Measurements from ENCODE around the gene GP1BA.

GP1BA gene

DNA sequence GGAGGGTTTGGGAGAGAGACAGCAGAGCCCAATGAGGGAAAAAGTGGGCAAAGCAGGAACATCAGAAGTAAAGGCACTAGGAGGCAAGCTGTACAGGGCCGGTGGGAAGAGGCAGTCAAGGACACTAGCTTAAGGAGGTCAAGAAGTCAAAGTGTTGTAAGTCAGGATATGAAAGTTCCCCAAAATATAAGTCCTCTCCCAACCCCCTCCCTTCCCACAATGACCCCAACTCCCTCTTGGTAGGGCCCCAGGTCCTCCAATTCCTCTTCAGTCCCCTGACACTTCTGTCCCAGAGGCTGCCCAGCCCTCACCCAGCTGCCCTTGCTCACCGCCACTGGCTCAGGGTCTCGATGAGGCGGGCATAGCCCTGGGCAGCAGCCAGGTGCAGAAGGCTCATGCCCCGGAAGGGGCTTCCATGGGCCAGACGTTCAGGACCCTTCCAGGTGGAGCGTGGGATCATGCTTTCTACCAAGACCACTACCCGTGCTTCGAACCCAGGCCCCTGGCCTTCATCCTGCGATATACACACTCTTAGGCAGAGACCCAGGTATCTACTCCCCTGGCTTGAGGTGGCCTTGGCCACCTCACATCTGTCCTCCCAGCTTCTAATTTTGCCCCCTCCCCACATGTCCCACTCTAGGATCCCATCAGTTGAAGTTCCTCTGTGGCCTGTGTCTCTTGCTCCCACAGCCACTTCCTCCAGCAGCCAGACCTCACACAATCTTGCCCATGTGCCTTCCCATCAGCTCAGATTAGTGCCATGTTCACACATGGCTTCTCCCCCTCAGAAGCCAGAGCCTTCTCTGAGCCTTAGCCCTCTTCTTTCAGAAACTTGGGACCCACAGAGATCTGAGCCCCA lies 41.4 kb downstream of the GP1BA start:
- DNase-seq (ENCODE audit: low spot score) = no peak

DNA sequence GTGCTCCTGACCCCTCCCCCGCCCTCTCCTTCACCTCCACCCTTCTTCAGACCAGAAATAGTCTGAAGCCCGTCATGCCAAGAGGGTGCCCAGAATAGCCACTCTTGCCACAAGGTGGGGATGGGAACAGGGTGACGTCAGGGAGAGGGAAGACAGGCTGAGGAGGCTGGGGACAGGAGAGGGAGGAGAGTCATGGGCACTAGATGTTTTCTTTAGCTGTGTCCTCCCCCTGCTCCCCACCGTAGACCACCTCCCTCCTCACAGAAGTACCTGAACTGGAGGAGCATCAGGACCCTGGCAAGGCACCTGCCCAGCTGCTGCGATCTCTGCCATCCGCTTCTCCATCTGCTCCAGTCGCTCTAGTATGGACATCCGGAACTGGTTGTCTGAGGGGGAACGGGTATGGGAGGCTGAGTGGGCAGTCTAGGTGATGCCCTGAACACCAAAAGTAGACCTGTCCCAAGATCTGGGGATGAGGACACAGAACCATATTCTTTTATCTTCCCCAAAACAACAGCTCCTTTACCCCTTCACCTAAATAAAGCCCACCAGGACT lies 42.1 kb downstream of the GP1BA start:
- no peak for DNase-seq (ENCODE audit: low spot score)

DNA sequence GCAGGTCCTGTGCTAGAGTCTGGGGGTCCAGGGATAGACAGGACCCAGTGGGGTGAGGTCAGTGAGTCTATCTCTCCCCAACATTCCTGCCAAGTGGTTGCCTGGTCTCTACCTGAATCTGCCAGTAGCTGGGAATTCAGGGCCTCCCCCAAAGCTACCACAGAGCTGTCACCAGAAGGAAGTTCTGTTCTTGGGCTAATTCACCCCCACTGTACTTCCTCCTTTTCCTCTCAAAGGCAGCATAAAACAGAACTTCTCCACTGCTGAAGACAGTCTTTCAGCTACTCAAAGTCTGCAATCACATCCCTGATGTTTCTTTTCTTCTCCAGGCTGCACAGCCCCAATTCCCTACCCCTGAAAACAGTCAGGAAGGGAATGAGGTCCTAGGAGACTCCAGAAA lies 46.6 kb downstream of the GP1BA start:
- no peak for DNase-seq (ENCODE audit: low spot score)

DNA sequence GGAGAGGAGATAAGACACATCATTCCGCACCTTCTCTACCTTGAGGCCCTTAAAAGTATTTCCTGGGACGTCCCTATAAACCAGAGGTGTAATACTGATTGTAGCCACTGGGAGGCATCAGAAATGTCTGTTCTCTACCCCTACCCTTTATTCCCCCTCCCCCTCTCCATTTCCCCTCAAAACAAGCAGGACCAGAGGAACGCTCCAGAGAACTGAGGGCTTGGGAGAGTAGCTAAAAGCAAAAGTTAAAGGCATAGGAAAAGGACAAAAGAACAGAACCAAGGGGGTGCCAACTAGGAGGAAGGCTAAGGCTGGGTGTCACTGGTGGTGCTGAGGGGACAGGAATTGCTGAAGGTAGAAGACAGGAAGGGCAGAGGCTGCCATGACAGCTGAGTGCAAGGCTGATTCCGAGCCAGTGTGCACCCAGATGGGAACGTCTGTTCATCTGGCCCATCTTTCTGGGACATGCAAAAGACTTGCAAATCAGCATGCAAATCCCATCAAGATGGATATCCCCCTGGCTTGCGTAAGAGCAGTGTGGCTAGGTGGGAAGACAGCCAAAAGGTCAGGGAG lies 48.7 kb downstream of the GP1BA start:
- DNase-seq (ENCODE audit: low spot score) = peak; percentile 71

DNA sequence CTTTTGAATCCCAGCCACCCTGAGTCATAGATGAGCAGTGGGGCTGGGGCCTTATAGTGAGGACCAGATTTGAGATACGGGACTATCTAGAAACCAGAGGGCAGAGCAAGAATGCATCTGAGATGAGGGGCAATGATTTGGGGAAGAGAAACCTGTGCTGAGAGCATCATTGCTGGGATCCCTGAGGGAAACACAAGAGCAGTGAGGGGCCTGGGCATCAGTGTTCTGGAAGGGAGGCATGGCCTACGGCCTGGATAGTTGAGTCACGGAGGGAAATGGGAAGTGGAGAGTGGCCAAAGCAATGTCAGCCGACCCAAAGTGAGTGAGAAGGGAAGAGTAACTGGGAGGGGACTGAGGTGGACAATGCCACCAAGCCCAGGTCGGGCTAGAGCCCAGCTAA lies 50.2 kb downstream of the GP1BA start:
- DNase-seq (ENCODE audit: low spot score) = no peak
